Dedifferentiated amniotic fluid mesenchymal stem cell (primary cell): ENCODE data around the gene PAPSS2.

Source experiments
- DNase-seq: peaks from one replicate; pipeline ENCODE4 v3.0.0-alpha.2; 2016; ENCODE audit errors: extremely low spot score

PAPSS2 gene

GRCh38 chr10:87790185-87790584 lies 130.5 kb downstream of the PAPSS2 start:
- DNase-seq = no peak

- DNase-seq = no peak
Observed at GRCh38 chr10:87794285-87794684, 134.6 kb downstream of the PAPSS2 start.
